G401.6 (cell line): Measurements from ENCODE around the gene PSME2.

Experiments
- FAIRE-seq: peaks from 2 replicates; lab custom pipeline; 2012; peaks lifted over from hg19 to GRCh38; lab: Jason Lieb, UNC

The PSME2 gene

GRCh38 chr14:24133735-24134134 is 12.7 kb downstream of the PSME2 start:
- no peak for FAIRE-seq

DNA sequence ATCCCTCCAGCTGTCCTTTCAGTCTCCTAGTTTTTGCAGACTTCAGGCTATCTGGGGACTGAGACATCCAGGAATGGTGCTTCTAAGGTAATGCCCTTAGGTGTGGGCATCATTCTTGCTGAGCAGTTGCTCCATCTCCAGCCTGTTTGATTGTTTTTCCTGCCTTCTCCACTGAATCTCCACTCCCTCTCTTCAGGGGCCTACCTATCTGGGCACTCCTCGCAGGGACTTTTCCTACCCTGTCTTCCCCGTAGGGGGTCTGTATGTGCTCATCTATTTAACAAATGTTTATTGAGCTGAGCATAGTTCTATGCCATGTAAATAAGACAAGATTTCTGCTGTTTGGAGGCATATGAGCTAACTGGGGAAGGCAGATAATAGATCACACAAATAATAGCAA is 13.4 kb downstream of the PSME2 start:
- no peak for FAIRE-seq

- FAIRE-seq: no peak
Observed at GRCh38 chr14:24132061-24132685, 14.2 kb downstream of the PSME2 start.

DNA sequence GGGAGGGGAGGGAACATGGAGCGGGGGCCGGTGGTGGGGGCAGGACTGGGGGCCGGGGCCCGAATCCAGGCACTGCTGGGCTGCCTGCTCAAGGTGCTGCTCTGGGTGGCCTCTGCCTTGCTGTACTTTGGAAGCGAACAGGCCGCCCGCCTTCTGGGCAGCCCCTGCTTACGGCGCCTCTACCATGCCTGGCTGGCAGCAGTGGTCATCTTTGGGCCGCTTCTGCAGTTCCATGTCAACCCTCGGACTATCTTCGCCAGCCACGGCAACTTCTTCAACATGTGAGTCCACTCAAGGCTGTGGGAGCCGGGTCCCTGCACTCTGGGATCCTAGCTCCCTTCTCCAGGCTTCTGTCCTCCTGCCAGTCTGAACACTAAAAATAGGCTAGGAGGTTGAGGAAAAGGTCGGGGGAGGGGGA is 14.9 kb downstream of the PSME2 start:
- FAIRE-seq: no peak

DNA sequence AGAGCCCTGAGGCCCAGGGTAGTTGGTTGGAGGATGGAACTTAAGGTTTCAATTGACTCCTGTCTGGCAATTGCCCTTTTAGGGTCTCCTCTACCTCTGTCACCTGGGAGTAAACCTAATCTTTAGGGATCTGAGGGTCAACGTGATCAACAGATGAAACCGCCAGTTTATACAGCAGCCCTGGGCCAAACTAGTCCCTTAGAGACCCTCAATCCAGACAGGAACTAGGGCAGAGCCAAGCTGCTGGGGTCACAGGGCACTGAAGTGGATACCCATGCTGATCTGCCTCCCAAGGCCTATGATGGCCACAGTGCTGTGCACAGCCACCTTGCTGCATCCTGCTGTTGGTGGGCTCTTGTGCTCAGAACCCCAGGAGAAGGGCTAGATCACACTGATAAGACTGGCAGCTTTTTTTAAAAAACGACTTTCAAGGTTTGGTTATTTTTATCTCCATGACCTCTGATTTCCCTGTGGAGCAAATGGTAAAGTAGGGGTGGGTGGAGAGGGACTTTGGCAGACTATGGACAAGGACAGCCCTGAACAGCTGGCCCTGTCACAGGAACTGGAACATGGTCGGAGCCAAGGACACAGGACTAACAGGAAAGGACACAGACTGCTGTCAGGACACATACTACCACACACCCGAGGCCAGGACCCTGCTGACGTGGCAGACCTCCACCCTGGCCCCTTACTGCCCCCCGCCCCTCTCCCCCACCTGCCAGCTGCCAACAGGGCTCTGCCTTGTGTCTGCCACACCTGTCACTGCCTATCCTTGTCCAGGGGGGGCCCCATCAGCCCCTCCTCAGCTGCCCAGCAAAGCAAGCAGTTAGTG is 15.5 kb downstream of the PSME2 start:
- FAIRE-seq: no peak

- FAIRE-seq: no peak
Observed at GRCh38 chr14:24130380-24130716, 16.1 kb downstream of the PSME2 start, which contains the start of gene FITM1. Gene FITM1 (plus strand): TSS chr14:24130659. CDS start chr14:24131564, 905 bp downstream.

- no peak for FAIRE-seq
Observed at GRCh38 chr14:24129410-24129998, 16.9 kb downstream of the PSME2 start.

DNA sequence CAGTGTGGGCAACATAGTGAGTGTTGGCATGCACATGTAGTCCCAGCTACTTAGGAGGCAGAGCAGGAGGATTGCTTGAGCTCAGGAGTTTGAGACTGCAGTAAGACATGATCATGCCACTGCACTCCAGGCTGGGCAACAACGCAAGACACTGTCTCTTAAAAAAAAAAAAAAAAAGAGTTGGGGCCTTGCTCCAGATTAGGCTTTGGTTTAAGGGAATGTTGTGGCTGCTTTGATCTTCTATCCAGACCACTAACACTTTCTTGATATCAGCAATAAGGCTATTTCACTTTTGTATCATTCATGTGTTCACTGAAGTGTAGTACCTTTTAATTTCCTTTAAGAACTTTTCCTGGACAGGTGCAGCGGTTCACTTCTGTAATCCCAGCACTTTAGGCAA is 18.7 kb downstream of the PSME2 start:
- no peak for FAIRE-seq

GRCh38 chr14:24126939-24127338 is 19.5 kb downstream of the PSME2 start:
- FAIRE-seq: no peak

DNA sequence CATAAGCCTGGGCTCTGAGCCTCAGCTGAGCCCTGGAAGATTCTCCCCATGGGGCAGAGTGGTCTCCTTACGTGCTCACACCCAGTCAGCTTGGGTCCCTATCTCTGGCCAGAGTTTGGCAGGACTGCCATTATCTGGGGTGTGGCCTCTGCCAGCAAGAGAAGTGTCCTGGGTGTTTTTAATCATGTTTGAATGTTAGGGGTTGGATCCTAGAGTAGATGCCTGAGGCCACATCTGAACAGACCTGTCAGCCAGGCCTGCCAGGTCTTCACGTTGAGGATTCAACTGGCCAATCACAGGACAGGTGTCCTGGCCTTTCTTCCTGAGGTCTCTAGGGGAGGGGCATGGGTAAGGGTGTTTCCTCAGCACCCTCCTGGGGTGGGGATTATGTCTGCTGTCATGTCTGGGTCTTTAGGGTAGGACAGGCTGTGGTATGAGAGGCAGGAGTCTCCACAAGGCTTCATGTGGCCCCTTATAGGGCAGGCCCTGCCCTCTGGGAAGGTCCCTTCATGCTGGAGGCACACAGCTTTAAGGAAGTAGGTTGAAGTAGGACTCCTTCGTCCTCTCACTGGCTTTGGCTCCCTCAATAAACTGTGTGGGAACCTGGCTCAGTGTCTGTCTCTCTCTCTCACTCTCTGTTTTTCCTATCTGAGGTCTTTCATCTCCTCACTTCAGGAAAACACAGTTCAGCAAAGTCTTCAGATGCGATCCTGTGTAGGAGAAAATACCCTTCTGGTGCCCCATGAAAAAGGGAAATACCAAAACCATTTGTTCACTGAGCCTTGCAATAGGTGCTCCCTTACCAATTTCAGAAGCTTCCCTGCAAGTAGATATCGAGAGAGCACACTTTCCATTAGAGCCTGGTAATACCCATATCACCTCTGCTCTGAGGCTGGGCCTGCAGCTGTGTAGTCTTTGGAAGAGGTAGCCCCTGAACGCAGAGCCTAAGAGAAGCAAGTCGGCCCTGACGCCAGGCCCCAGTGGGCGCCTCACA is 22.7 kb downstream of the PSME2 start:
- FAIRE-seq: no peak

DNA sequence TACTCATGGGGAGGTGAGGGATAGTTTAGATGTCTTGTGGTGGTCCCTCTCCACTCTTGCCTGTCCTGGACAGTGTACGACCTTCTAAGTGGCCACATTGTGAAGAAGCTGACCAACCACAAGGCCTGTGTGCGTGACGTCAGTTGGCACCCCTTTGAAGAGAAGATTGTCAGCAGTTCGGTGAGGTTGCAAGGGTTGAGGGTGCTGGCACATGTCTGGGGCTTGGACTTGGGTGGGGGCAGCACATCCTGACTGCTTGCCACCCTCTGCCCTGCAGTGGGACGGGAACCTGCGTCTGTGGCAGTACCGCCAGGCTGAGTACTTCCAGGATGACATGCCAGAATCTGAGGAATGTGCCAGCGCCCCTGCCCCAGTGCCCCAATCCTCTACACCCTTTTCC is 23.5 kb downstream of the PSME2 start:
- no peak for FAIRE-seq

DNA sequence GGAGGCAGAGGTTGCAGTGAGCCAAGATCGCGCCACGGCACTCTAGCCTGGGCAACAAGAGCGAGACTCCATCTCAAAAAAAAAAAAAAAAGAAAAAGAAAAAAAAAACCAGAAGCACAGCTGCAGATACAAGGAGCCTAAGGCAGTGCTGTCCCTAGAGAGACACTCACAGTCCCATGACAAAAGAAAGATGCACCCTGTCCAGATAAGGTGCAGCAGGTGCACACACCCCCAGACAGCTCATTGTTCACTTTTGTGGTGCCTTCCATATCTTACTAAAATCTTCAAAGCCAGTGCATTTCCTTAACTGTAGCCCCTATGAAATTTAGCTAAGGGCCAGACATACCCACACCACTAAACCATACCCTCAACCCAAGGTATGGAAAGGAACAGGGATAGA is 24.0 kb downstream of the PSME2 start:
- no peak for FAIRE-seq

DNA sequence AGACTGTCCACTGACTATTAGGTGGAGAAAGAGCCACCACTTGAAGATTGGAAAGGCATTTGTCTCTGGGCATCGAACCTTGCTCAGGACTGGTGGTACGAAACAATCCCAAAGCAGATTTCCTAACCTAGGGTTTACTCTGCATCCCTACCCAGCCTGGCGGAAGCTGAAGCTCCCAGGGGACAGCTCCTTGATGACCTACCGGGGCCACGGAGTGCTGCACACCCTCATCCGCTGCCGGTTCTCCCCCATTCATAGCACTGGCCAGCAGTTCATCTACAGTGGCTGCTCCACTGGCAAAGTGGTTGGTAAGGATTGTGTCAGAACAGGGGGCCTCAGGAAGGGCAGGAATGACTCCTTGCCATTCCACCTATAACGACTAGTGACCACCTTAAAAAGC is 25.2 kb downstream of the PSME2 start:
- FAIRE-seq: no peak

DNA sequence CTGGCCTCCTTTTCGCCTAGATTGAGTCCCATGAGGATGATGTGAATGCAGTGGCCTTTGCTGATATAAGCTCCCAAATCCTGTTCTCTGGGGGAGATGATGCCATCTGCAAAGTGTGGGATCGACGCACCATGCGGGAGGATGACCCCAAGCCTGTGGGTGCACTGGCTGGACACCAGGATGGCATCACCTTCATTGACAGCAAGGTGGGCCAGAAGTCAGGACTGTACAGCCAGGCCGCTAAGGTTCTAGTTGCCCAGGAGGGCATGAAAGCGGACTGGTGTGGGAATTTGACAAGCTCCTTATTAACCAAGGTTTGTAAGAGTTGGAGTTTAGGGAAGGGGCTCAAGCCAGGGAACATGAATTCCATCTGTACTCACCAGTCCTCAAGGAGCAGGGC is 26.7 kb downstream of the PSME2 start:
- no peak for FAIRE-seq

DNA sequence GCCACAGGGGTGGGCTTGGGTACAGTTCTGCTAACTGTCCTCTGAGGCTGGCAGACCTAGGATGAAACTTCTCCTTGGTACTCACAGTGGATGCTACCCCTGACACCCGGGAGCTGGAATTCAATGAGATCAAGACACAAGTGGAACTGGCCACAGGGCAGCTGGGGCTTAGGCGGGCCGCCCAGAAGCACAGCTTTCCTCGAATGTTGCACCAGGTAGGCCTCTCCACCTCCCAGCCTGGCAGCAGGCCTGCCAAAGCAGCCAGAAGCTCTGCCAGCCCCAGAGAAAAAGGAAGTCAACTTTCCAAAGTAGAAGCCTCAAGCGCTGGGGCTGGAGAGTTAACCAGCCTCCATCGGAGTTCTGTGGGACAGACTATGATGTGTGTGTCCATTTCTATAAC is 29.2 kb downstream of the PSME2 start:
- no peak for FAIRE-seq

GRCh38 chr14:24116128-24116814 is 30.1 kb downstream of the PSME2 start:
- FAIRE-seq: no peak

DNA sequence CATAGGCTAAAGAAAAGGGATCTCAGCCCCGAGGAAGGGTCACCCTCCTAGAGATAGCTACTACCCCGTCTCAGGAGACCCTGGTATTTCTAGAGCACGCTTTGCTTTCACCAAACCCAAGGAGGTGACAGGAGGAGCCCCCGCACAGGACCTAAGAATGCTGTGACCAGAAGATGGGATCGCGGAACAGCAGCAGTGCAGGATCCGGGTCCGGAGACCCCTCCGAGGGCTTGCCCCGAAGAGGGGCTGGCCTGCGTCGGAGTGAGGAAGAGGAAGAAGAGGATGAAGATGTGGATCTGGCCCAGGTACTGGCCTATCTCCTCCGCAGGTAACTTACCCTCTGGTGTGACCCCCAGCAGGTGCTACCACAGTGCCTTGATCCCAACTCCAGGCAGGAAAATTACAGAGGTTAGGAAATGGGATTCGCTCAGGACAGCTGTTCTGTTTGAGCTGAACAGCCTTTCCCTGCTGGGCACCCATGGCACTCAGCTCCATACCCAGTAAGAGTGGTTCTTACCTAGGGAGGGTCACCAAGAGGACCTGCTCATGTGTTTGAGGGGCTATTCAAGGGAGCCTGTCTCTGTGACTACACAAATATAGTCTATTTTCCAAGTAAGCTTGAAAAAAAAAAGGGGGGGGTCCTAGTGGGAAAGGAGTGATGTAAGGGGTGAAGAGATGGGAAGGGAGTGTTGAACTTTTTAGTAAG is 30.8 kb downstream of the PSME2 start:
- no peak for FAIRE-seq

DNA sequence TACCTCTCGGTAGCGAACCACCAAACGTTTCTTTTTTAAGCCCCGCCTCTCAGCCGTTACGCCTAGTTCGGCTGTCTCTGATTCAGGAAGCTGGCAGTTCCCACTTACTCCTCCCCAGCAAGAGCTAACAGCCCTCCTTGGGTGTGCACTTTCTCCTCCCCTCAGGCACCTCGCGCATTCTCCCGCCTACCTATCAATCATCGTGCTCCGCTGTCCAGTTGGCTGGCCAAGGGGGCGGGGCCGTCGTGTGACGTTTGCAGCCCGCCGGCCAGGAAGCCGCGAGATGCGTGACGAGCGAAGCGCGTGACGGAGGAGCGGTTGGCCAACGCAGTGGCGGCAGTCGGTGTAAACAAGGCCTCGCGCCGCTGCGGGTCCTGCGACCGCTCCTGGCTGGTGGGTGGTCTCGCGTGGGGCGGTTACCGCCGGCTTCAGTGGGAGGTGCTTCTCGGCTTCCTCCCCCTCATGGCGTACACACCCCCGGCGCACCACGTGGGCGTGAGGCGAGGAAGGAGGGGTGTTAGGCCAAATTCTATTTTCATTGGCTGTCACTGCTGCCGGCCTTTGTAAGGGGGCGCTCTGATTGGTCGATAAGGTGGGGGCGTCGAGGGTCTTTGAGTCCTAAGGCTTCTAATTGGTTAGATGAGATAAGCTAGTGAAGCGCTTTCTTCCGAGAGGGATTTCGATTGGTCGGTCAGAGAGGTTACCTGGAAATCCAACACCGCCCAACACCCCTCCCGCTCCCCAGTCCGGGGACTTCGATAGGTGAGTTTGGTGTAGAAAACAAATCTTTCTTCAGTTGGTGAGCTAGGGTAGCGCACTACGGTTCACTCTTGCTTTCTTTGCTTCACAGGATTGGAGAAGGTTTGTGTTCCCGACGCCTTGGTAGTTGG is 31.6 kb downstream of the PSME2 start, which contains the start of the genes DCAF11 and NRL:
Gene DCAF11, plus strand, starts transcription at position 246 of the 890 bp plus-strand sequence. CDS start 818 bp downstream, outside the sequence.
Gene NRL, minus strand, starts transcription at position 418 of the 890 bp plus-strand sequence. CDS start 32,101 bp downstream, outside the sequence.
- FAIRE-seq: peak; percentile 98

- FAIRE-seq: no peak
Observed at GRCh38 chr14:24113801-24114531, 32.4 kb downstream of the PSME2 start.
